IPS-11a (cell line): ENCODE data around the gene HSD3B1.
"Not testable (repeated sequence)": the region's sequence is repeated elsewhere in the genome, so short reads cannot be mapped to it uniquely, and the experiment has no call there.

Experiments
- H3K4me3 ChIP-seq: one replicate; pipeline ENCODE4 v1.5.1; 2013; ENCODE audit warnings: low read depth, low read length, control low read depth

Gene HSD3B1

DNA sequence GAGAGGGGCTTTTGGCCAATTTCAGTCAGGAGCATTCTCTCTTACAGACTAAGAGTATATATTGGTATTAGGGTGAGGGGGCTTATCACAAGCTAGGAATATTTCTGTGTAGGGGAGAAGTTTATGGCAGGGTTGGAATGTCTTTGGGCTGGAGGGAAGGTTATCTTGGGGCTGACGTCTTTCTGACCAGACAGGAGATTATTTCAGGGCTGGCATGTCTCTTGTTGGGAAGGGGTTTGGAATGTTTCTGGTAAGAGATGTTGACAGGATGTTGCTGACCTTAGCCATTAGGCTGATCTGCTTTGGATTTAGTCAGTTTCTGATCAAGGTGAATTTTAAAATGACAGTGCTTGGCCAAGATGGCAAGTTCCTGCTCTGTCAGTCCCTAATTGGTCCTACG is 17.8 kb upstream of the HSD3B1 start:
- no peak overlapping the region for H3K4me3 ChIP-seq

GRCh38 chr1:119490925-119491324 is 16.1 kb upstream of the HSD3B1 start:
- no peak overlapping the region for H3K4me3 ChIP-seq

- H3K4me3 ChIP-seq, result no peak overlapping the region
Observed at GRCh38 chr1:119492763-119493162, 14.2 kb upstream of the HSD3B1 start.

GRCh38 chr1:119504831-119505230 is 2.2 kb upstream of the HSD3B1 start:
- no peak overlapping the region for H3K4me3 ChIP-seq

DNA sequence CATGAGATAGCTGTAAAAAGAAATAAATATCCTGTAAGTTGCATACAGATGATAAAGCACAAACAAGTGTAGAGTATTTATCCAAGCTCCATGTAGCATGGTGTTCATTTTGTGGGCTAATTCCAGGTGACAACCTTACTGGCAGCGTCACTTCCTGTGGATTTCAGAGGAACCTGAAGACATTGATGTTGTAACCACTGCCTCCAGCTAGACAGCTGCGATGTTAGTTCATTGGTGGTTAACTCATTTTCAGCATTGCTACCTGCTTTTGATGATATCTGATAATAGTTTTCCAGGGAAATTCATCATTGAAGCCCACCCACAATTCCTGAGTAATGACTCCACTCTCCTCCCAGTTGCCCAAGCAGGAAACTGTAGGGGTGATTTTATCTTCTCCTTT is 3.0 kb downstream of the HSD3B1 start:
- H3K4me3 ChIP-seq, result no peak overlapping the region

- no peak overlapping the region for H3K4me3 ChIP-seq
Observed at GRCh38 chr1:119515221-119515620, 8.2 kb downstream of the HSD3B1 start.

GRCh38 chr1:119516247-119516646 is 9.2 kb downstream of the HSD3B1 start:
- no peak overlapping the region for H3K4me3 ChIP-seq

DNA sequence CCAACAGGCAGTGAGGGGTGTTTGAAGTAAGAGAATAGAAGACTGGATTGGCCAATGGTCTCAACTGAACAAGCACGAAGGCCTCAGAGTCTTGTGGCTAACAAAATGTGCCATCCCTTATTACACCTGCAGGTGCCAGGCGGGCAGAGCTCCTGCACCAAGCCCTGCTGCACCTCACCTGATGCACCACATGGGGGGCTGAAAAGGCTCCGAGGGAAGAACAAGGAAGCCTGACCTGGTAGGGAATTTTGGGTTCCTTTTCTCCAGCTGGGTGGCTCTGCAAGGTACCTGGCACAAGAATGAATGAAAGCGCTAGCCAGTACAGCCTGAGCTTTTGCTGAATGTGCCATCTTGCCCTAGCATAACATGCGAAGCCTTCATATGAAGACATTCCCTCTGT is 9.7 kb downstream of the HSD3B1 start:
- H3K4me3 ChIP-seq, result no peak overlapping the region

GRCh38 chr1:119517667-119518066 is 10.7 kb downstream of the HSD3B1 start:
- not testable (repeated sequence) for H3K4me3 ChIP-seq

- no peak overlapping the region for H3K4me3 ChIP-seq
Observed at GRCh38 chr1:119531606-119532323, 24.8 kb downstream of the HSD3B1 start.

DNA sequence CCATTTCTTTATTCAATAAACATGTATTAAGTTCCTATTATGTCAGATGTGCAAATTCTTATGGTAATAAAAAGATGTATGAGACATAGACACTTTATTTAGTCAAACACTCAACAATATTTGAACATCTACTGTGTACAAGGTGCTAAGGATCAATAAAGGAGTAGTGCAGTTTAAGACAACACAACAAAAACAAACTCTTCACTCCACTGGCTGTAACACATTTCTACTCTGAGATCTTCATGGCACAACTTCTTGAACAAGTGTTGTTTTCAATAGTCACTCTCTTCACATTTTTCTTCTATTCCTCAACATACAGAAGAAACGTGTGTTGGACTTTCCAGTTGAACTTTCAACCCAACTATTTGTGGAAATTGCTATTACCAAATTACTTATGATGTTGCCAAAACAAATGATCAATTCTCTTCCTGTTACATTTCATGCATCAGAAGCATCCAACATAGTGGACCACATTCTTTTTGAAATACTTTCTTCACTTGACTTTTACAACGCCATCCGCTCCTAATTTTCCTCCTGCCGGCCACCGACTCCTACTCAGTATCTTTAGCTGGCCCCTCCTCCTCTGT is 25.4 kb downstream of the HSD3B1 start:
- H3K4me3 ChIP-seq, result no peak overlapping the region

GRCh38 chr1:119535381-119535780 is 28.4 kb downstream of the HSD3B1 start:
- H3K4me3 ChIP-seq, result no peak overlapping the region

DNA sequence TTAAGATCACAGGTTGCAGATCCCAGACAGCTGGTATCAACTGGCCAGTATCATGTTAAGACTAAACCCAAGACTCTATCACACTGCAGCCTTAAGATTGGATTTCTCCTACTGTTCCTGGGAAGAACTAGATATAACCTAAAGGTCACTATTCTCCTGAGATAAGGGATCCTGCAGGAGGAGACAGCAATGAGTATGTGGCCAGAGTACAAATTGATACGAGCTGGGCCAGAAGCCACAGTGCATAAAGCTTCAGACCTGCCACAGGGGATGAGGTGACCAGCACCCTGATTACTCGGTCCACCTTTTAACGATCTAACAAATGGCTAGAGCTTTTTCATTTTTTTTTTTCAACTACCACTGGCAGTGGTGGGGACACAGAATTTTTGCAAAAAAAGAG is 31.0 kb downstream of the HSD3B1 start:
- H3K4me3 ChIP-seq, result no peak overlapping the region

DNA sequence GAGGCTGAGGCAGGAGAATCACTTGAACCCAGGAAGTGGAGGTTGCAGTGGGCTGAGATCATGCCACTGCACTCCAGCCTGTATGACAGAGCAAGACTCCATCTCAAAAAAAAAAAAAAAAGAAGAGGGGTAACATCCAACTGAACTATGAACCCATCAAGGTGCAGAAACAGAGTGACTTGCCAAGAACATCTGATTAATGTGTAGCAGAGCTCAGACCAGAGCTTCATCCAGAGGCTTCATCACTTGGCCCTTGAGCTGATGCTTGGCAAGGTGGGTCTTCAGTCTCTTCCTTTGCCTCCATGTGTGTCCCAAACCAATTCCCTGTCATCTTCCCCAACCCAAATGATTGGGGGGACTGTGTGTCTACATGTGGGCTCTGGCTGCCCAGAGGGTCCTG is 32.6 kb downstream of the HSD3B1 start:
- no peak overlapping the region for H3K4me3 ChIP-seq

GRCh38 chr1:119541389-119541788 is 34.4 kb downstream of the HSD3B1 start:
- H3K4me3 ChIP-seq, result no peak overlapping the region

DNA sequence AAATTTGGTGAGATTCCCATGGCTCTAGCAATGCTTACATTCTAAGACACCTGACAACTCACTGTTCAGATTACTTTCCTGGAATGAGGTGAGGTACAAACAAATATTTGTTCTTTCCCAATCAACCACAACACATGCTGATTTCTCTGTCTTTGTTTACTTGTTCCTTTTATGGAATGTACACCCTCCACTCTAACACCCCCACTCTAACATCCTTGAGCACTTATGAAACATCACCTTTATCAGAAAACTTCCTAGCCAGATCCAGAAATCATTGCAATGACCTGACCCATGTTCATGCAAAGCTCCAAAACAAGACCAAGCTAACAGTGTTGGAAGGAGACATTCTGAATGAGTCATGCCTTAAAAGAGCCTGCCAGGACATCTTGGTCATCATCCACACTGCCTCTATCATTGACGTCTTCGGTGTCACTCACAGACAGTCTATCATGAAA is 35.5 kb downstream of the HSD3B1 start:
- no peak overlapping the region for H3K4me3 ChIP-seq

GRCh38 chr1:119544165-119544762 is 37.3 kb downstream of the HSD3B1 start:
- H3K4me3 ChIP-seq, result no peak overlapping the region

- no peak overlapping the region for H3K4me3 ChIP-seq
Observed at GRCh38 chr1:119546641-119547040, 39.6 kb downstream of the HSD3B1 start.

DNA sequence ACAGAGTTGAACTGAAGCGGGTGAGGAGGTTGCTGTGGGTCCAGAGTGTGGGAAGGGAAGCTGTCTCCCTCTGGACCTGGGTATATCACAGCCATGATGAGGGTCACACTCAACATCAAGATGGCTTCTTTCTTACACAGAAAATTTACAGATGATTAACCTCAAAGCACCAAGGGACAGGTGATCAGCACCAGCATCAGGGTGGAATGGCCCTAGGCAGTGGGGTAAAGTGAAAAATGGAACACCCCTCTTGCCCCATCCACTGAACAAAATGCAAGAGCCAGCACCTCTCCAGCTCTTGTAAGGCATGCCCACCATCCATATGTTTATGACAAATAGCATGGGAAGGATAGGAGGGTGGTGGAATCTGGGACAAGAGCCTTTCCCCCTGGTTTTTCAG is 40.3 kb downstream of the HSD3B1 start:
- no peak overlapping the region for H3K4me3 ChIP-seq

DNA sequence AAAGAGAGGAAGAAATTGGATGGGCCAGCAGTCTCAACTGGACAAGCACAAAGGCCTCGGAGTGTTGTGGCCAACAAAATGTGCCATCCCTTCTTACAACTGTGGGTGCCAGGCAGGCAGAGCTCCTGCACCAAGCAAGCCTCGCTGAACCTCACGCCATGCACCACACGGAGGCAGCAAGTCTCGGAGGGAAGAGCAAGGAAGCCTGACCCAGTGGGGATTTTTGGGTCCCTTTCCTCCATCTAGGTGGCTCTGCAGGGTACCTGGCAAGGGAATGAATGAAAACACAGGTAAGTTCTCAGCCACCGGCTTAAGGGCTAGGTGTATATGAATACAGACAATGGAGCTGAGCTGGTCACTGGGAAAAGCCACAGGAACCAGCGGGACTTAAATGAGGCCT is 40.8 kb downstream of the HSD3B1 start:
- no peak overlapping the region for H3K4me3 ChIP-seq

- no peak overlapping the region for H3K4me3 ChIP-seq
Observed at GRCh38 chr1:119549719-119550132, 42.7 kb downstream of the HSD3B1 start.

- no peak overlapping the region for H3K4me3 ChIP-seq
Observed at GRCh38 chr1:119550381-119550780, 43.4 kb downstream of the HSD3B1 start.
